Measurements from ENCODE around the gene THRB.

THRB gene

GRCh38 chr3:24299806-24300626 lies 194.6 kb downstream of the THRB start:
- DNase-seq: no peak

DNA sequence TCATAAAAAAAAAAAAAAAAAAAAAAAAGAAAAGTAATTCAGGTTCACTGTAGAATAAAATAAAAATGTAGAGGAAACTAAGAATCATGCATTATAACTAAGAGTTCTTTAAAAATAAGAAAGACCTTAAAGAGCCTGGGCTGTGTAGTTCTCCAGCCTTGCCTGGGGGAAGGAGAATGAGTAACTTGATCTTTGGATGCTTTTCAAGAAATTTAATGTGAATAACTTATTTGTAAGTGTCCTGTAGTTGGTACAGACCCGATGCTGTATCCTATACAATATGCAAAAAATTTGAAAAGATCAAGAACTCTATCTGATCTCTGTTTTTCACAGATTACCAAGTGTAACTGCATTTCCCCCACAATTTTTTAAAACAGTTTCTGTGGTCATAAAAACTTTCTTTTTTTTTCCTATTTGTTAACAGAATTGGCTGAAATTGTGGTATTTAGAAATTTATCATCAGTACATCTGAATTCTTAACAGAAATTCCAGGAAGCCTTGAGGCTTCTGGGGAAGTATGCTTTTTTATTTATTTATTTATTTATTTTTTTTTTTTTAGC lies 195.3 kb downstream of the THRB start:
- no peak for DNase-seq

- DNase-seq: no peak
Measured at GRCh38 chr3:24296441-24297205, 198.0 kb downstream of the THRB start.

DNA sequence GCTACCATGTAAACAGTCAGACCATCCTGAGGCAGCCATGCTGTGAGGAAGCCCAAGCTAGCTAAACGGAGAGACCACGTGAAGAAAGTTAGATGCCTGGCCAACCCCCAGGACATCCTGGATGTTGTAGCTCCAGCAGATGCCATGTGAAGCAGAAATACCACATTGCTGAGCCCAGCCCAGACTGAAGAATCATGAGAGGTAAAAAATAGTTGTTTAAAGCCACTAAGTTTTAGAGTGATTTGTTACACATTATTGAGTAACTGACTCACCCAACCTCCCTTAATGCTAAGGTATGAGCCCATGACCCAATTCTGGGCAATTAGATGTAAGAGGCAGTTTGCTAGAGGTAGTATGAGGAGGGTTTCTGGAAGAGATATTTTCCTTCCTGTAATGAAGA lies 200.5 kb downstream of the THRB start:
- DNase-seq: no peak

DNA sequence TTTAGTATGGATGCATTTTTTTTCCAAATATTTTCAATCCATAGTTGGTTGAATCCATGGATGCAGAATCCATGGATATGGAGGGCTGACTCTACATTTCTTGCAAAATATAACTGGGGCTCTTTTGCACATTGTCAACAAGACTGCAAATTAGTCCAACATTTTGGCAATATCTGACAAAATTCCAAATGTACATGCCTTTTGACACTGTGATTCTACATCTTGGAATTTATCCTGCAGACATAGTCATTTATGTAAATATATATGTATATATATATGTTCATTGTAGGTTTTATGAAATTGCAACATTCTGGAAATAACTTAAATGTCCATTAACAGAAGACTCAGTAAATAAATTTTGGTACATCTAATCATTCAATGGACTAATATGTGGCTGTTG lies 203.0 kb downstream of the THRB start:
- DNase-seq: no peak

DNA sequence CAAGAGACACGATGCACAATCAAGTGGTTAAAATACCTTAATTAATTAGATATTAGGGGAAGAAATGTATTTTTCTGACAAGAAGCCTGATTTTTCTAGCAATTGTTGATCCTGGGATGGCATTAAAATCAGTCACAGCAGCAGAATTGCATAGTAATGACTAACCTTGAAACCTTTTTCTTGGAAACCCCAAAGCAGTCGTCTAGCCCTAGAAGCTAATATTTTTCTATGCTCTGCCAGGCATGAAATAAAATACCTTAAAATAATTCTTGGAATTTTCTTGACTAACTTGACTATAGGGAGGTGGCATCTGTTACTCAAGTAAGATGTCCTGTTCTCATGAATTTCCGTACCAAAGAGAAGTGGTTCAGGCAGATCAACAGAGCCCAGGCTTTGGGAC lies 204.1 kb downstream of the THRB start:
- no peak for DNase-seq

DNA sequence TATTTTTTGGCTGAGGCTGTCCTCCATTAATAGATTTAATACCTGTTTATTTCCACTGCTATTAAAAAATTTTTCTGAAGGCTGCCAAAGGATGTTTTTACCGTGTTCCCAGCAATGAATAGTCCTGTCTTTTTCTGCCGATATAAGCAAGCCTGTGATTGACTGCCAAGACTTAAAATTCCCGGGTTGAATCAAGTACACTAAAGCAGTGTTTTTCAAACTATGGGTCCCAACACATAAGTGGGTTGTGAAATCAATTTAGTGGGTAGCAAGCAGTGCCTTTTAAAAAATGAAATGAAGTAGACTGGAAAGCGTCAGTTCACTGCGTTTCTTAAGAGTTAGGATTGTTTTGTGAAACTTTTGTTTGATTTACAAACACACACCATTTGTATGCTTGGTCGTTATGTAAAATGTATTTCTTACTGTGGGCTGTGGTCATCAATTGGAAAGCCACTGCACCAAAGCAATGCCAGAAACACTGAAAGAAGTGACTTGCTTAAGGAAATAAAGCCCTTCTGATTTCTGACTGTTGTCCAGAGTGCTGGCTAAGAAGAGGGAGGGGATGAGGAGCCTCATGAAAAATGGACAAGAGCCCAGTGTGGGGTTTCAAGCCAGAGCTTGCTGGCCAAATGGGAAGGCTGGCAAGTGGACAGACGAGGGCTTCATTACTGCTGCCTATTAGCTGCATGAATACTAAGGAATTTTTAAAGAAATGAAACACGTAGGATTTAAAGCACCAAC lies 206.0 kb downstream of the THRB start:
- DNase-seq: no peak

- DNase-seq: no peak
Measured at GRCh38 chr3:24287755-24288450, 206.7 kb downstream of the THRB start.

- DNase-seq: no peak
Measured at GRCh38 chr3:24286405-24286804, 208.2 kb downstream of the THRB start.

- no peak for DNase-seq
Measured at GRCh38 chr3:24278543-24278942, 216.1 kb downstream of the THRB start.

GRCh38 chr3:24273491-24273890 lies 221.2 kb downstream of the THRB start:
- DNase-seq: no peak

DNA sequence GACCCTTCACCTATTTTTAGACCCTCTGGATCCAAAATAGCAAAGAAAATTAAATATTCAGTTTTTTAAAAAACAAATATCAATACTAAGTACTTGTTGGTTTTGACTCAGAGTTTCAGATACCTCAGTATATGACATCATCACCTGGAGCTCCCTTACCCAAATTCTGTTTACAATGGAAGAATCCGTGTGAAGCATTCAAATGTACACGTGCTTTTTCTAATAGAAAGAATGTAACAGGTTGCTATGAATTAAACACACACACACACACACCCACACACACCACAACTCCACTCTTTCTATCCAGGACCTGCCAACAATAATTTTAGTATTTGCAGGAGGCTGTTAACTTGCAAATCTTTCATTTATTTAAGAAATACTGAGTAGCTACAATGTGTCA lies 221.8 kb downstream of the THRB start:
- no peak for DNase-seq

DNA sequence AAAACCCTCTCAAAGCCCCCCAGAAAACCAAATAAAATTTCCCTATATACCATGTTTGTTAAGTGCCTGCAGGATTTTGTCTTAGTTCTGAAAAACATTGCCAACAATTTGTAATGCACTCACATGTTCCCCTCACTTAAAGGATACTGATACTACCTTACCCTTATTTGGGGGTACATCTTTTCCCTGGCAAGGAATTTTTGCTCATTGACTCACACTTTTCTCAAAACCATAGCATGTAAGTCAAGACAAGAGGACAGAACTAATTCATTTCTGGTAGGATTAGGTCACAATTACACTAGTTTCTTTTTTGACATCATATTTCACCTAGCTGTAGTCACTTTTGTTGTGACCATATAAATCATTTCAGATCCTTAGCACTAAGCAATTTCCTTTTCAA lies 222.2 kb downstream of the THRB start:
- DNase-seq: no peak

DNA sequence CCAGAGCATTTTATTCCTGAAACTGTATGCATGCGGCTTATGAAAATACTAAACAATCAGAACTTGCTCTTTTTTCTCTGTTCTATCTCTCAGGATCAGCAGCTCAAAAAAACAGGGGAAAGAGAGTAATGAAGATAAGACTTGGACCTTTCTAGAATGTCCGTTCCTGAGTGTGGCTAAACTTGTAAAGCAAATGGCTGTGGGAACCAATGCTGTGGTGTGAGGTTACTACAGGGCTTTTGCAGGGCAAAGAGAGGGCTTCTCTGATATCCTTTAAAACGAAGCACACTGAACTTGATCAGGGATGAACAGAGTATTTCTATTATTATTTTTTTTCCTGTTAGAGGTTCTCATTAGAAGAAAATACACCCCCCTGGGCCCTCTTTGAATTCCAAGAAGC lies 223.4 kb downstream of the THRB start:
- DNase-seq: no peak

DNA sequence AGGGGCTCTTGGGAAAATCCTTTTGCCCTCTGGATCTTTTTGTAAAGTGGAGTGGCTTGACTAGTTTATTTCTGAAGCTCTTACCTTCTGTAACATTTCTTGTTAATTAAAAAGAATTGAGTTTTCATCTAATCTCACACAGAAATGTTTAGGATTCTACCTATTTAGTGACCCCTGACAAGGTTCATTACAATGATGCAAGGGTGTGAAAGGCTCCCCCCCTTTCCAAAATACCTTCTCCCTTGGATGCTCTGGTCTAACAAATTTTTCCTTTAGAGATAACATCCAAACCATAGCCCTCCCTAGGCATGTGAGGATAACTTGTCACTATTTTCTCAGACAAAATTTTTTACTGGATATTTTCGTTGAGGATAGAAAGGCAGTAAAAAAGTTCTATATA lies 223.9 kb downstream of the THRB start:
- no peak for DNase-seq

DNA sequence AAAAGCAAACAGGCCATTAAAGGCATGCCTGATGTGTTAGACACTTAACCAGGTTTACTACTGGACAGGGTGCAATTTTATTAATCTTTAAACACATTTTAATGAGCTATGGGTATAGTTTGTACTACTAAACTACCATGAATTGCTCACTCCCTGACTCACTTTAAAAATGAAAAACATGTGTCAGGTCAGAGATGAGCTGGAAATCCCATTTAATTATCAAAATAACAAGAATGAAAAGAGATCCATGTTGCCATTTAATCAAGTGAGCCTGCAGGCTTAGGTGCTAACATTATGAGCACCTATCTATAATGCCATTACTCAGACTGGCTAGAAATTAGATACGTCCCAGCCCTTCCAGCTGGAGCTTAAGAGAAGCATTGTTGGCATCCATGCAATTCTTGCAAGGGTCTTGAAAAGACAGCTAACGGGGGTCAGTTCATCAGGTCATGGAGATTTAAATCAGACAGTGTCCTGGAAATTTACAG lies 224.4 kb downstream of the THRB start:
- DNase-seq: no peak

DNA sequence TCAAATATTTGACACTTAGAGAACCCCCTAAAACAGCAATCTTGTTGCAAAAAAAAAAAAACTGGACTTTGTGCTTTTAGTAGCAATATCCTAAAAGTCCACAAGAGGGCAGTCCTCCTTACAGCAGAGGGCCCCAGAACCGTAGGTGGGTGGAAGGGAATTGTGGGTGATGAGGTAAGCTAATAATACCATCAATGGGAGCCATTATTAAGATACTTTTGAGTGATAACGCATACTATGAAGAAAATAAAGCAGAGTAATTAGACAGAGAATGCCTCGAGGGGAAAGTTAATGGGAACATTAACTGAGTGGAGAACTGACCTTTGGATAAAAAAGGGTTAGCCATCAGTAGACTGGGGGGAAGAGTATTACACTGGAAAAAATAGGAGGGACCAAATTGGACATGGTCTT lies 229.9 kb downstream of the THRB start:
- DNase-seq: no peak

GRCh38 chr3:24264011-24264410 lies 230.6 kb downstream of the THRB start:
- DNase-seq: no peak

- no peak for DNase-seq
Measured at GRCh38 chr3:24263069-24263668, 231.5 kb downstream of the THRB start.

DNA sequence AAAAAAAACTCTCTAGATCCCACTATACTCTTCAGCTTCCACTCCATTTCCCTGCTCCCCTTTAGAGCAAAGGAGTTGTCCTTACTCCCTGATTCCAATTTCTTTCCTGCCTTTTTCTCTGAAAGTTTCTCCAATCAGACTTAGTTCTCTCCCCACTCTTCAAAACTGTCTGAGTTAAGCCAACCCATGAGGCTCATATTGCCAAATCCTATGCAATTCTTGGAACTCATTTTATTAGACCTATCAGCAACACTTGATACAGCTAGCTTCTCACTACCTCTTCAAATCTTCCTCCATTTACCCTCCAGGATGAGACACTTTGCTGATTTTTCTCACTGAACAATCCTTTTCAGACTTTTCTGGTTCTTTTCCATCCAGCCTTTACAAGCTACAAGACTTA lies 233.1 kb downstream of the THRB start:
- DNase-seq: no peak

GRCh38 chr3:24259901-24260512 lies 234.6 kb downstream of the THRB start:
- no peak for DNase-seq

Data from activated CD4-positive, alpha-beta T cell treated with anti-CD3 and anti-CD28 coated beads, Interleukin-2, amount 50 U/mL, for 1 hour (primary cell).